Measurements from ENCODE around the gene SNX20.

GRCh38 chr16:50688083-50688482, 7.0 kb upstream of the SNX20 start:
- TF ChIP-seq CTCF (conservative IDR thresholded peaks at IDR 0.05; ENCODE audit: low read depth, low read length) = no peak
- no peak for TF ChIP-seq EZH2 (IDR thresholded peaks at IDR 0.05; ENCODE audit: borderline replicate concordance, low read depth, low read length, poor library complexity, severe bottlenecking)
